A673 (cell line): ENCODE measurements around the gene FCHSD1. TPM values are rescaled to one million over a fixed set of nuclear protein-coding genes. Genes with fewer than 3 reads are reported as not detected.

Source experiments
- BruUV-seq: library from RNA; stranded (reverse); fragments of 400-500 nt; replicated peaks from 2 replicates; lab custom pipeline; 2021; lab: Mats Ljungman, UMichigan
- CTCF ChIA-PET: fragments of 300-600 bp; sonication (Branson Sonifier 250); formaldehyde crosslinking; loops from one replicate; lab custom pipeline; 2022; ENCODE audit warnings: antibody characterized with exemption; lab: Charles Lee
- POLR2A ChIA-PET: fragments of 300-600 bp; sonication (Branson Sonifier 250); formaldehyde crosslinking; loops from one replicate; lab custom pipeline; 2022; ENCODE audit warnings: antibody characterized with exemption; ENCODE audit not compliant: low non-redundant PET; lab: Charles Lee
- DNase-seq: peaks from one replicate; pipeline ENCODE4 v3.0.0-alpha.2; 2015; ENCODE audit warnings: low spot score
- H3K27ac ChIP-seq: fragments of 200-600 bp; sonication (generic); 2 replicates; pipeline ENCODE4 v1.5.1; 2016; ENCODE audit warnings: mixed run types, low read depth, mild to moderate bottlenecking, mixed read lengths, antibody characterized with exemption, low read length; ENCODE audit not compliant: poor library complexity, severe bottlenecking
- H3K27me3 ChIP-seq: fragments of 200-600 bp; sonication (generic); replicated peaks from 2 replicates; pipeline ENCODE4 v1.6.1; 2017; ENCODE audit warnings: mixed run types, low read depth, mild to moderate bottlenecking, mixed read lengths, antibody characterized with exemption, low read length; ENCODE audit not compliant: insufficient read depth, poor library complexity
- H3K36me3 ChIP-seq: fragments of 200-600 bp; sonication (generic); 2 replicates; pipeline ENCODE4 v1.6.1; 2016; ENCODE audit warnings: mixed run types, mild to moderate bottlenecking, mixed read lengths, antibody characterized with exemption, low read length; ENCODE audit not compliant: insufficient read depth, poor library complexity, severe bottlenecking
- H3K4me1 ChIP-seq: fragments of 200-600 bp; sonication (generic); 2 replicates; pipeline ENCODE4 v1.6.1; 2017; ENCODE audit warnings: mixed run types, mild to moderate bottlenecking, mixed read lengths, antibody characterized with exemption, low read length; ENCODE audit not compliant: insufficient read depth, poor library complexity, severe bottlenecking
- H3K4me3 ChIP-seq: fragments of 200-600 bp; sonication (generic); 2 replicates; pipeline ENCODE4 v1.5.1; 2016; ENCODE audit warnings: low read depth, mixed run types, mild to moderate bottlenecking, mixed read lengths, low read length; ENCODE audit not compliant: poor library complexity, severe bottlenecking
- H3K9me3 ChIP-seq: fragments of 200-600 bp; sonication (generic); 2 replicates; pipeline ENCODE4 v1.6.1; 2016; ENCODE audit warnings: mixed run types, low read depth, mild to moderate bottlenecking, mixed read lengths, antibody characterized with exemption, low read length; ENCODE audit not compliant: poor library complexity, severe bottlenecking
- CTCF ChIP-seq: fragments of 300-800, 200-600 bp; sonication (generic); conservative IDR thresholded peaks from 2 replicates; pipeline ENCODE4 v1.5.1; 2017; ENCODE audit warnings: low read depth, mild to moderate bottlenecking, antibody characterized with exemption, low read length, moderate library complexity, mixed read lengths
- EZH2 ChIP-seq: fragments of 200-600 bp; sonication (generic); IDR thresholded peaks from 2 replicates; pipeline ENCODE4 v1.6.1; 2017; ENCODE audit warnings: borderline replicate concordance, low read depth, mild to moderate bottlenecking, mixed read lengths, antibody characterized with exemption, low read length; ENCODE audit not compliant: poor library complexity, severe bottlenecking
- intact Hi-C: fragments of 100-400 bp; cut with micrococcal nuclease; formaldehyde crosslinking; loops from one replicate; pipeline ENCODE4 v1.10.0; 2022; ENCODE audit not compliant: unreplicated experiment
- total RNA-seq: library from RNA; stranded (reverse); gene quantifications from 2 replicates; pipeline ENCODE4 v1.2.3, GENCODE V29; 2021

Gene FCHSD1
- total RNA-seq, 1 experiment from 2014 or later: 2.3 TPM

- TF ChIP-seq CTCF (no peak), EZH2 (no peak)
- Histone ChIP-seq H3K9me3 (no peaks in the 10 kb centered on the region), H3K27me3 (no peaks in the 10 kb centered on the region), H3K36me3 (no peaks in the 10 kb centered on the region), H3K4me3 (peak within 1 kb of the TSS; percentile 23), H3K4me1 (peaks cover 9% of the 10 kb centered on the region), H3K27ac (no peak within 1 kb of the TSS)
- intact Hi-C loops: no loop called here
- POLR2A ChIA-PET: no interaction called here
- CTCF ChIA-PET: interaction anchor here (1.0 to 1.6 kb wide), 2 partner anchors 90 to 287 kb away, joined by 4 to 6 read pairs; partner anchors contain the start of gene RNF14
- BruUV-seq: no TSS peak
- no peak for DNase-seq
Measured at GRCh38 chr5:141681695-141682641, 30.8 kb upstream of the FCHSD1 start, which contains the start of gene ARAP3. Gene ARAP3 (minus strand): TSS chr5:141682230. CDS start chr5:141680486, 1,744 bp downstream.

- H3K4me1 ChIP-seq: peaks cover 9% of the 10 kb centered on the region
- H3K36me3 ChIP-seq: no peaks in the 10 kb centered on the region
- POLR2A ChIA-PET: no interaction called here
- H3K27me3 ChIP-seq: no peaks in the 10 kb centered on the region
- DNase-seq: no peak
- no peak overlapping the region for H3K27ac ChIP-seq
- CTCF ChIA-PET: interaction anchor here (1.0 to 1.6 kb wide), 2 partner anchors 89 to 287 kb away, joined by 4 to 6 read pairs; partner anchors contain the start of gene RNF14
- BruUV-seq: no TSS peak
- intact Hi-C loops: no loop called here
- TF ChIP-seq EZH2 (no peak), CTCF (no peak)
- H3K4me3 ChIP-seq: peak overlapping the region; percentile 23
- H3K9me3 ChIP-seq: no peaks in the 10 kb centered on the region
Measured at GRCh38 chr5:141681295-141681694, 30.1 kb upstream of the FCHSD1 start.

GRCh38 chr5:141680751-141681201 is 29.6 kb upstream of the FCHSD1 start:
- TF ChIP-seq EZH2: no peak
- no peak for TF ChIP-seq CTCF
- Histone ChIP-seq H3K9me3 (no peaks in the 10 kb centered on the region), H3K27ac (no peak overlapping the region), H3K27me3 (no peaks in the 10 kb centered on the region), H3K4me1 (peaks cover 9% of the 10 kb centered on the region), H3K36me3 (no peaks in the 10 kb centered on the region), H3K4me3 (no peak overlapping the region)
- POLR2A ChIA-PET: interaction anchor here (0.5 kb wide), 1 partner anchor 13 kb away, joined by 4 read pairs; no protein-coding TSS in a partner anchor
- CTCF ChIA-PET: interaction anchor here (1.6 kb wide), 1 partner anchor 89 kb away, joined by 6 read pairs; no protein-coding TSS in a partner anchor
- BruUV-seq: no TSS peak
- DNase-seq: peak; percentile 66
- intact Hi-C loops: no loop called here
